ENCODE measurements around the gene USP31. TPM values are rescaled to one million over a fixed set of nuclear protein-coding genes. Genes with fewer than 3 reads are reported as not detected.
"Not testable (repeated sequence)": the region's sequence is repeated elsewhere in the genome, so short reads cannot be mapped to it uniquely, and the experiment has no call there.

Gene USP31
- total RNA-seq, 2 experiments from 2014 or later, result 5.1 to 5.2 TPM

GRCh38 chr16:23152386-23153178 lies 3.3 kb upstream of the USP31 start:
- CTCF ChIA-PET, result interaction anchor here (2.0 kb wide), 1 partner anchor 281 kb away, joined by 5 read pairs; no protein-coding TSS in a partner anchor
- Mint-ChIP-seq H3K4me3 (no peak overlapping the region), H3K4me1 (ENCODE audit: low read depth) (peaks cover 15% of the 10 kb centered on the region), H3K27me3 (ENCODE audit: low read depth) (no peaks in the 10 kb centered on the region), H3K9me3 (no peaks in the 10 kb centered on the region), H3K27ac (no peak overlapping the region), H3K36me3 (ENCODE audit: low read depth) (no peaks in the 10 kb centered on the region)
- intact Hi-C loops (cut with micrococcal nuclease), result no loop called here
- DNase-seq, result no peak

GRCh38 chr16:23149993-23150364 lies 727 bp upstream of the USP31 start:
- Mint-ChIP-seq H3K27ac (no peak overlapping the region), H3K4me3 (peak overlapping the region; percentile 92), H3K4me1 (ENCODE audit: low read depth) (peaks cover 19% of the 10 kb centered on the region), H3K36me3 (ENCODE audit: low read depth) (no peaks in the 10 kb centered on the region), H3K27me3 (ENCODE audit: low read depth) (no peaks in the 10 kb centered on the region), H3K9me3 (no peaks in the 10 kb centered on the region)
- DNase-seq, result no peak
- intact Hi-C loops (cut with micrococcal nuclease), result loop anchor here (1.0 to 5.0 kb wide), 5 partner anchors 32 to 1551 kb away; partner anchors contain the start of genes EARS2, METTL9, SCNN1G and UBFD1
- CTCF ChIA-PET, result no interaction called here

GRCh38 chr16:23148513-23149266 lies 562 bp downstream of the USP31 start:
- peaks cover 21% of the 10 kb centered on the region for H3K4me1 Mint-ChIP-seq (ENCODE audit: low read depth)
- DNase-seq, result peak; percentile 42
- peak overlapping the region; percentile 95 for H3K4me3 Mint-ChIP-seq
- H3K36me3 Mint-ChIP-seq (ENCODE audit: low read depth), result no peaks in the 10 kb centered on the region
- CTCF ChIA-PET, result no interaction called here
- no peaks in the 10 kb centered on the region for H3K27me3 Mint-ChIP-seq (ENCODE audit: low read depth)
- H3K27ac Mint-ChIP-seq, result no peak overlapping the region
- H3K9me3 Mint-ChIP-seq, result no peaks in the 10 kb centered on the region
- intact Hi-C loops (cut with micrococcal nuclease), result loop anchor here (1.0 to 5.0 kb wide), 5 partner anchors 34 to 1549 kb away; partner anchors contain the start of genes EARS2, METTL9, SCNN1G and UBFD1

GRCh38 chr16:23148166-23148512 lies 1.1 kb downstream of the USP31 start:
- DNase-seq, result no peak
- H3K4me3 Mint-ChIP-seq, result peak overlapping the region; percentile 95
- CTCF ChIA-PET, result no interaction called here
- no peak overlapping the region for H3K27ac Mint-ChIP-seq
- no peaks in the 10 kb centered on the region for H3K36me3 Mint-ChIP-seq (ENCODE audit: low read depth)
- intact Hi-C loops (cut with micrococcal nuclease), result loop anchor here (2.0 to 5.0 kb wide), 3 partner anchors 51 to 1186 kb away; partner anchors contain the start of genes EARS2 and UBFD1
- no peaks in the 10 kb centered on the region for H3K9me3 Mint-ChIP-seq
- no peaks in the 10 kb centered on the region for H3K27me3 Mint-ChIP-seq (ENCODE audit: low read depth)
- peaks cover 21% of the 10 kb centered on the region for H3K4me1 Mint-ChIP-seq (ENCODE audit: low read depth)

- intact Hi-C loops (cut with micrococcal nuclease), result loop anchor here (2.0 to 5.0 kb wide), 3 partner anchors 50 to 1185 kb away; partner anchors contain the start of genes EARS2 and UBFD1
- H3K4me1 Mint-ChIP-seq (ENCODE audit: low read depth), result peaks cover 21% of the 10 kb centered on the region
- no peak overlapping the region for H3K27ac Mint-ChIP-seq
- no peaks in the 10 kb centered on the region for H3K9me3 Mint-ChIP-seq
- DNase-seq, result no peak
- peak overlapping the region; percentile 95 for H3K4me3 Mint-ChIP-seq
- no peaks in the 10 kb centered on the region for H3K36me3 Mint-ChIP-seq (ENCODE audit: low read depth)
- CTCF ChIA-PET, result no interaction called here
- H3K27me3 Mint-ChIP-seq (ENCODE audit: low read depth), result no peaks in the 10 kb centered on the region
Measured at GRCh38 chr16:23147666-23148065, 1.6 kb downstream of the USP31 start.

- CTCF ChIA-PET, result no interaction called here
Measured at GRCh38 chr16:23146877-23147601, 2.2 kb downstream of the USP31 start.

GRCh38 chr16:23145608-23146007 lies 3.6 kb downstream of the USP31 start:
- CTCF ChIA-PET, result interaction anchor here (0.6 kb wide), 1 partner anchor 1155 kb away, joined by 3 read pairs; no protein-coding TSS in a partner anchor
- Mint-ChIP-seq H3K4me3 (no peak overlapping the region), H3K9me3 (no peaks in the 10 kb centered on the region), H3K27me3 (ENCODE audit: low read depth) (no peaks in the 10 kb centered on the region), H3K4me1 (ENCODE audit: low read depth) (peaks cover 21% of the 10 kb centered on the region), H3K36me3 (ENCODE audit: low read depth) (no peaks in the 10 kb centered on the region), H3K27ac (no peak overlapping the region)
- intact Hi-C loops (cut with micrococcal nuclease), result loop anchor here (5.0 kb wide), 2 partner anchors 48 to 1183 kb away; no protein-coding TSS in a partner anchor
- DNase-seq, result no peak

More at GRCh38 chr16:23146877-23147601, 2.2 kb downstream of the USP31 start:
- H3K27me3 Mint-ChIP-seq (ENCODE audit: low read depth), result no peaks in the 10 kb centered on the region
- peak overlapping the region; percentile 22 for H3K4me3 Mint-ChIP-seq
- H3K4me1 Mint-ChIP-seq (ENCODE audit: low read depth), result peaks cover 21% of the 10 kb centered on the region
- H3K9me3 Mint-ChIP-seq, result no peaks in the 10 kb centered on the region
- H3K36me3 Mint-ChIP-seq (ENCODE audit: low read depth), result no peaks in the 10 kb centered on the region
- DNase-seq, result no peak
- H3K27ac Mint-ChIP-seq, result no peak overlapping the region
- intact Hi-C loops (cut with micrococcal nuclease), result loop anchor here (5.0 kb wide), 2 partner anchors 50 to 1185 kb away; no protein-coding TSS in a partner anchor

GRCh38 chr16:23145186-23145585 lies 4.1 kb downstream of the USP31 start:
- H3K4me1 Mint-ChIP-seq (ENCODE audit: low read depth), result peaks cover 21% of the 10 kb centered on the region
- H3K27ac Mint-ChIP-seq, result no peak overlapping the region
- H3K36me3 Mint-ChIP-seq (ENCODE audit: low read depth), result no peaks in the 10 kb centered on the region
- CTCF ChIA-PET, result interaction anchor here (0.6 kb wide), 1 partner anchor 1155 kb away, joined by 3 read pairs; no protein-coding TSS in a partner anchor
- H3K27me3 Mint-ChIP-seq (ENCODE audit: low read depth), result no peaks in the 10 kb centered on the region
- H3K9me3 Mint-ChIP-seq, result no peaks in the 10 kb centered on the region
- intact Hi-C loops (cut with micrococcal nuclease), result loop anchor here (5.0 kb wide), 2 partner anchors 48 to 1183 kb away; no protein-coding TSS in a partner anchor
- no peak for DNase-seq
- no peak overlapping the region for H3K4me3 Mint-ChIP-seq

GRCh38 chr16:23144393-23144792 lies 4.9 kb downstream of the USP31 start:
- H3K27ac Mint-ChIP-seq; DNase-seq; CTCF ChIA-PET; intact Hi-C loops (cut with micrococcal nuclease); H3K27me3 Mint-ChIP-seq (ENCODE audit: low read depth); H3K9me3 Mint-ChIP-seq; H3K36me3 Mint-ChIP-seq (ENCODE audit: low read depth); H3K4me3 Mint-ChIP-seq: not testable (repeated sequence)
- H3K4me1 Mint-ChIP-seq (ENCODE audit: low read depth), result peaks cover 16% of the 10 kb centered on the region

- H3K4me3 Mint-ChIP-seq, result no peak overlapping the region
- no peak overlapping the region for H3K27ac Mint-ChIP-seq
- H3K36me3 Mint-ChIP-seq (ENCODE audit: low read depth), result peaks cover 5% of the 10 kb centered on the region
- peaks cover 4% of the 10 kb centered on the region for H3K9me3 Mint-ChIP-seq
- CTCF ChIA-PET, result no interaction called here
- intact Hi-C loops (cut with micrococcal nuclease), result no loop called here
- no peak for DNase-seq
- H3K27me3 Mint-ChIP-seq (ENCODE audit: low read depth), result no peaks in the 10 kb centered on the region
- H3K4me1 Mint-ChIP-seq (ENCODE audit: low read depth), result peaks cover 16% of the 10 kb centered on the region
Measured at GRCh38 chr16:23143391-23143790, 5.9 kb downstream of the USP31 start.

- Mint-ChIP-seq H3K4me3 (no peak overlapping the region), H3K27ac (no peak overlapping the region), H3K27me3 (ENCODE audit: low read depth) (no peaks in the 10 kb centered on the region), H3K9me3 (peaks cover 12% of the 10 kb centered on the region), H3K4me1 (ENCODE audit: low read depth) (peaks cover 9% of the 10 kb centered on the region), H3K36me3 (ENCODE audit: low read depth) (peaks cover 11% of the 10 kb centered on the region)
- intact Hi-C loops (cut with micrococcal nuclease), result no loop called here
- CTCF ChIA-PET, result interaction anchor here (0.7 kb wide), 1 partner anchor 292 kb away, joined by 3 read pairs; no protein-coding TSS in a partner anchor
- DNase-seq, result no peak
Measured at GRCh38 chr16:23141959-23142740, 7.1 kb downstream of the USP31 start.

Measured in activated naive CD4-positive, alpha-beta T cell treated with anti-CD3 and anti-CD28 coated beads for 36 hours (primary cell).